Endothelial cell of umbilical vein (primary cell): ENCODE results near the gene ENOX2. TPM values are rescaled to one million over a fixed set of nuclear protein-coding genes. Genes with fewer than 3 reads are reported as not detected.

Experiments used
- BruUV-seq: library from RNA; stranded (reverse); fragments of 400-500 nt; replicated peaks from 2 replicates; lab custom pipeline; 2021; lab: Mats Ljungman, UMichigan
- CTCF ChIA-PET: fragments of 300-600, 350-600 bp; sonication (Branson Sonifier 250); formaldehyde crosslinking; loops from one replicate; lab custom pipeline; 2021; ENCODE audit warnings: antibody characterized with exemption, inconsistent platforms; lab: Charles Lee
- POLR2A ChIA-PET: fragments of 300-600, 350-600 bp; sonication (Branson Sonifier 250); formaldehyde crosslinking; loops from one replicate; lab custom pipeline; 2021; ENCODE audit warnings: antibody characterized with exemption, inconsistent platforms; lab: Charles Lee
- DNase-seq: peaks from one replicate; pipeline ENCODE4 v3.0.0-alpha.2; 2011; ENCODE audit warnings: low read depth, low spot score
- FAIRE-seq: peaks from 2 replicates; lab custom pipeline; 2011; peaks lifted over from hg19 to GRCh38; lab: Jason Lieb, UNC
- H2AFZ ChIP-seq: 2 replicates; pipeline ENCODE4 v1.6.0; 2012; ENCODE audit warnings: low read depth, low read length, control low read depth, inconsistent platforms
- H3K27ac ChIP-seq: 2 replicates; pipeline ENCODE4 v1.5.1; 2011; ENCODE audit warnings: low read depth, mild to moderate bottlenecking, control low read depth, low read length, moderate library complexity; ENCODE audit not compliant: insufficient read depth
- H3K27me3 ChIP-seq, 2 experiments: 2 replicates each; pipeline versions ENCODE4 v1.6.0 to v1.6.1; 2011; ENCODE audit warnings: low read length in 2 of 2, mixed read lengths in 1 of 2; ENCODE audit not compliant: control insufficient read depth in 2 of 2, insufficient read depth in 2 of 2
- H3K36me3 ChIP-seq, 2 experiments: 2 replicates in 1 of 2; 3 replicates in 1 of 2; pipeline ENCODE4 v1.5.1; 2011; ENCODE audit warnings: low read length in 2 of 2, mild to moderate bottlenecking in 1 of 2, moderate library complexity in 1 of 2; ENCODE audit not compliant: control insufficient read depth in 2 of 2, insufficient read depth in 2 of 2; ENCODE audit errors: extremely low read depth in 1 of 2
- H3K4me1 ChIP-seq: 3 replicates; pipeline ENCODE4 v1.5.1; 2011; ENCODE audit warnings: mild to moderate bottlenecking, low read length; ENCODE audit not compliant: control insufficient read depth, insufficient read depth; ENCODE audit errors: extremely low read depth
- H3K4me2 ChIP-seq: 2 replicates; pipeline ENCODE4 v1.6.1; 2011; ENCODE audit warnings: low read length, control low read depth, mixed read lengths; ENCODE audit not compliant: insufficient read depth
- H3K4me3 ChIP-seq, 3 experiments: fragments of 200-600 bp in 1 of 3; sonication (generic), shearing (Covaris generic) in 1 of 3; replicated peaks in 1 of 3; 2 replicates each; pipeline ENCODE4 v1.5.1; 2011 to 2016; ENCODE audit warnings: control low read depth in 3 of 3, low read length in 3 of 3, mild to moderate bottlenecking in 2 of 3, inconsistent platforms in 1 of 3, low read depth in 1 of 3, moderate library complexity in 1 of 3; ENCODE audit not compliant: insufficient read depth in 1 of 3
- H3K79me2 ChIP-seq: 2 replicates; pipeline ENCODE4 v1.6.0; 2012; ENCODE audit warnings: low read length, inconsistent platforms; ENCODE audit not compliant: control insufficient read depth, insufficient read depth
- H3K9ac ChIP-seq: replicated peaks from 2 replicates; pipeline ENCODE3; 2011; ENCODE audit warnings: low read length, control low read depth; ENCODE audit not compliant: insufficient read depth; ENCODE audit errors: extremely low read depth
- H3K9me1 ChIP-seq: replicated peaks from 3 replicates; pipeline ENCODE4 v1.6.0; 2011; ENCODE audit warnings: mild to moderate bottlenecking, low read length; ENCODE audit not compliant: control insufficient read depth, insufficient read depth; ENCODE audit errors: extremely low read depth
- H3K9me3 ChIP-seq: replicated peaks from 2 replicates; pipeline ENCODE4 v1.5.1; 2012; ENCODE audit warnings: low read length, inconsistent platforms; ENCODE audit not compliant: control insufficient read depth, insufficient read depth
- H4K20me1 ChIP-seq: replicated peaks from 2 replicates; pipeline ENCODE3; 2011; ENCODE audit warnings: mild to moderate bottlenecking, low read length; ENCODE audit not compliant: control insufficient read depth, insufficient read depth; ENCODE audit errors: extremely low read depth
- EZH2 ChIP-seq: IDR thresholded peaks from 2 replicates; pipeline ENCODE4 v1.6.1; 2012; ENCODE audit warnings: borderline replicate concordance, low read depth, mild to moderate bottlenecking, moderate library complexity, low read length, inconsistent platforms; ENCODE audit not compliant: severe bottlenecking
- FOS ChIP-seq: IDR thresholded peaks from 2 replicates; pipeline ENCODE4 v1.6.1; 2011; ENCODE audit warnings: mild to moderate bottlenecking, low read length, moderate library complexity, borderline replicate concordance; ENCODE audit not compliant: insufficient read depth
- MAX ChIP-seq: IDR thresholded peaks from 2 replicates; pipeline ENCODE4 v1.6.1; 2011; ENCODE audit not compliant: insufficient read depth, insufficient read length
- dilution Hi-C: fragments of 300-500 bp; cut with MboI; formaldehyde crosslinking; loops from one replicate; pipeline ENCODE4 v1.15.0; 2019; ENCODE audit warnings: low sequenced_read_pairs; ENCODE audit not compliant: extremely low pct_ligation_motif_present
- intact Hi-C: fragments of 100-400 bp; cut with micrococcal nuclease; formaldehyde crosslinking; loops from one replicate; pipeline ENCODE4 v1.10.0; 2022
- polyA plus RNA-seq, 4 experiments: library from polyadenylated mRNA; depleted of rRNA in 3 of 4; stranded (reverse) in 3 of 4; unstranded in 1 of 4; fragments of >200 nt; gene quantifications; 2 replicates each; pipeline versions ENCODE4 v1.2.1 to v1.2.3, GENCODE V29; 2011 to 2012; ENCODE audit warnings: missing spikeins in 1 of 4
- total RNA-seq: library from RNA; stranded (reverse); gene quantifications from 2 replicates; pipeline ENCODE4 v1.2.3, GENCODE V29; 2021
- TF ChIP-seq, protein P1 (sequence below), 2 donors: IDR thresholded peaks; 1 replicate in 1 of 2; 2 replicates in 1 of 2; pipeline ENCODE4 v1.5.1; 2011; ENCODE audit warnings: low read length in 2 of 2, mild to moderate bottlenecking in 2 of 2, moderate library complexity in 2 of 2, control low read depth in 1 of 2, inconsistent platforms in 1 of 2, low read depth in 1 of 2; ENCODE audit not compliant: insufficient read depth in 1 of 2; ENCODE audit errors: extremely low read depth in 1 of 2

Gene ENOX2
- total and polyA plus RNA-seq, 2 donors (not counting 3 experiments of a cell fraction or from before 2014, with no cell fraction given) = 5.5 to 13.1 TPM

- no peaks in the 10 kb centered on the region for H4K20me1 ChIP-seq
- CTCF ChIA-PET = no interaction called here
- TF ChIP-seq EZH2 = no peak
- TF ChIP-seq FOS = no peak
- TF ChIP-seq, protein P1, sequence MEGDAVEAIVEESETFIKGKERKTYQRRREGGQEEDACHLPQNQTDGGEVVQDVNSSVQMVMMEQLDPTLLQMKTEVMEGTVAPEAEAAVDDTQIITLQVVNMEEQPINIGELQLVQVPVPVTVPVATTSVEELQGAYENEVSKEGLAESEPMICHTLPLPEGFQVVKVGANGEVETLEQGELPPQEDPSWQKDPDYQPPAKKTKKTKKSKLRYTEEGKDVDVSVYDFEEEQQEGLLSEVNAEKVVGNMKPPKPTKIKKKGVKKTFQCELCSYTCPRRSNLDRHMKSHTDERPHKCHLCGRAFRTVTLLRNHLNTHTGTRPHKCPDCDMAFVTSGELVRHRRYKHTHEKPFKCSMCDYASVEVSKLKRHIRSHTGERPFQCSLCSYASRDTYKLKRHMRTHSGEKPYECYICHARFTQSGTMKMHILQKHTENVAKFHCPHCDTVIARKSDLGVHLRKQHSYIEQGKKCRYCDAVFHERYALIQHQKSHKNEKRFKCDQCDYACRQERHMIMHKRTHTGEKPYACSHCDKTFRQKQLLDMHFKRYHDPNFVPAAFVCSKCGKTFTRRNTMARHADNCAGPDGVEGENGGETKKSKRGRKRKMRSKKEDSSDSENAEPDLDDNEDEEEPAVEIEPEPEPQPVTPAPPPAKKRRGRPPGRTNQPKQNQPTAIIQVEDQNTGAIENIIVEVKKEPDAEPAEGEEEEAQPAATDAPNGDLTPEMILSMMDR (IDR thresholded peaks at IDR 0.05; ENCODE audit: extremely low read depth in 1 of 2, insufficient read depth in 1 of 2, low read depth in 1 of 2, low read length in 2 of 2) = no peak
- TF ChIP-seq MAX = no peak
Observed at GRCh38 chrX:130909469-130910136, 6.6 kb upstream of the ENOX2 start.

More at GRCh38 chrX:130909469-130910136, 6.6 kb upstream of the ENOX2 start:
- Histone ChIP-seq H2AFZ (no peak overlapping the region), H3K4me2 (no peak overlapping the region), H3K4me1 (no peaks in the 10 kb centered on the region), H3K4me3 (no peak overlapping the region), H3K36me3 (no peaks in the 10 kb centered on the region), H3K9ac (no peak overlapping the region), H3K27me3 (peaks cover 0 to 4% of the 10 kb centered on the region in 2 experiments), H3K9me1 (no peaks in the 10 kb centered on the region), H3K27ac (no peak overlapping the region), H3K9me3 (no peaks in the 10 kb centered on the region), H3K79me2 (no peaks in the 10 kb centered on the region)
- no peak for DNase-seq
- POLR2A ChIA-PET = no interaction called here
- no TSS peak for BruUV-seq
- intact Hi-C loops (no loop called here), dilution Hi-C loops (no loop called here)
- FAIRE-seq = no peak
